IMR-90 (cell line): ENCODE data around the gene ITGA3. TPM values are rescaled to one million over a fixed set of nuclear protein-coding genes. Genes with fewer than 3 reads are reported as not detected.

Experiments used
- ATAC-seq: fragments of 200-7000 bp; cut with Tn5 transposase; 2 replicates; pipeline ENCODE4 v1.9.1; 2020; ENCODE audit warnings: low read depth, mild to moderate bottlenecking, moderate library complexity
- BruUV-seq: library from RNA; stranded (reverse); fragments of 400-500 nt; replicated peaks from 2 replicates; lab custom pipeline; 2021; lab: Mats Ljungman, UMichigan
- CTCF ChIA-PET: fragments of 300-600 bp; formaldehyde crosslinking; extraction: SDS; loops from one replicate; lab custom pipeline; 2021; ENCODE audit warnings: antibody characterized with exemption; lab: Yijun Ruan, JAX
- POLR2A ChIA-PET: fragments of 300-600 bp; sonication (Branson Sonifier 250); formaldehyde crosslinking; loops from one replicate; lab custom pipeline; 2022; ENCODE audit warnings: antibody characterized with exemption; ENCODE audit not compliant: unreplicated experiment; lab: Charles Lee
- DNase-seq: peaks from one replicate; pipeline ENCODE4 v3.0.0; 2013
- H2AFZ ChIP-seq: replicated peaks from 2 replicates; pipeline ENCODE3; 2013; ENCODE audit warnings: low read length, mild to moderate bottlenecking; ENCODE audit not compliant: poor library complexity
- H2AK5ac ChIP-seq: 2 replicates; pipeline ENCODE4 v1.6.1; 2013; ENCODE audit warnings: low read depth, low read length, inconsistent platforms
- H2AK9ac ChIP-seq: replicated peaks from 2 replicates; pipeline ENCODE3; 2013; ENCODE audit warnings: mild to moderate bottlenecking, low read depth, low read length, moderate library complexity; ENCODE audit not compliant: poor library complexity
- H2BK120ac ChIP-seq: 2 replicates; pipeline ENCODE4 v1.6.1; 2013; ENCODE audit warnings: low read depth, low read length, inconsistent platforms
- H2BK15ac ChIP-seq: 3 replicates; pipeline ENCODE4 v1.6.1; 2013; ENCODE audit warnings: low read depth, low read length, inconsistent platforms
- H2BK20ac ChIP-seq: 2 replicates; pipeline ENCODE4 v1.6.1; 2013; ENCODE audit warnings: low read depth, mild to moderate bottlenecking, inconsistent platforms, low read length, moderate library complexity
- H2BK5ac ChIP-seq: 2 replicates; pipeline ENCODE4 v1.6.1; 2013; ENCODE audit warnings: mild to moderate bottlenecking, low read depth, low read length, inconsistent platforms; ENCODE audit not compliant: poor library complexity, severe bottlenecking
- H3K14ac ChIP-seq: replicated peaks from 2 replicates; pipeline ENCODE4 v1.6.1; 2013; ENCODE audit warnings: low read depth, low read length, inconsistent platforms
- H3K18ac ChIP-seq: 2 replicates; pipeline ENCODE4 v1.6.1; 2013; ENCODE audit warnings: low read depth, low read length, control low read depth
- H3K23ac ChIP-seq: 2 replicates; pipeline ENCODE4 v1.6.1; 2013; ENCODE audit warnings: low read depth, low read length, inconsistent platforms
- H3K27ac ChIP-seq: 2 replicates; pipeline ENCODE4 v1.5.1; 2013; ENCODE audit warnings: mild to moderate bottlenecking, control low read depth, low read length; ENCODE audit not compliant: insufficient read depth
- H3K27me3 ChIP-seq: 2 replicates; pipeline ENCODE4 v1.6.1; 2013; ENCODE audit warnings: low read length; ENCODE audit not compliant: control insufficient read depth, insufficient read depth
- H3K36me3 ChIP-seq: 2 replicates; pipeline ENCODE4 v1.6.1; 2013; ENCODE audit warnings: low read length, mixed read lengths; ENCODE audit not compliant: control insufficient read depth, insufficient read depth
- H3K4ac ChIP-seq: 2 replicates; pipeline ENCODE4 v1.6.1; 2013; ENCODE audit warnings: low read depth, low read length, inconsistent platforms
- H3K4me1 ChIP-seq: 2 replicates; pipeline ENCODE4 v1.6.1; 2013; ENCODE audit warnings: low read length, mixed read lengths; ENCODE audit not compliant: control insufficient read depth, insufficient read depth
- H3K4me2 ChIP-seq: 2 replicates; pipeline ENCODE4 v1.6.1; 2013; ENCODE audit warnings: low read depth, mild to moderate bottlenecking, control low read depth, low read length, moderate library complexity
- H3K4me3 ChIP-seq: 2 replicates; pipeline ENCODE4 v1.5.1; 2013; ENCODE audit warnings: low read depth, mild to moderate bottlenecking, control low read depth, low read length, moderate library complexity; ENCODE audit not compliant: insufficient read depth
- H3K56ac ChIP-seq: 2 replicates; pipeline ENCODE4 v1.6.1; 2013; ENCODE audit warnings: low read length, inconsistent platforms; ENCODE audit not compliant: insufficient read depth; ENCODE audit errors: extremely low read depth
- H3K79me1 ChIP-seq, 2 experiments: 2 replicates each; pipeline ENCODE4 v1.6.1; 2013; ENCODE audit warnings: low read length in 2 of 2, inconsistent platforms in 1 of 2, low read depth in 1 of 2
- H3K9ac ChIP-seq: 2 replicates; pipeline ENCODE4 v1.6.1; 2013; ENCODE audit warnings: low read depth, low read length, control low read depth
- H3K9me1 ChIP-seq: 2 replicates; pipeline ENCODE4 v1.6.1; 2013; ENCODE audit warnings: low read length, inconsistent platforms; ENCODE audit not compliant: insufficient read depth
- H3K9me3 ChIP-seq: 2 replicates; pipeline ENCODE4 v1.6.1; 2013; ENCODE audit warnings: low read length; ENCODE audit not compliant: control insufficient read depth, insufficient read depth
- H4K20me1 ChIP-seq: 2 replicates; pipeline ENCODE4 v1.6.1; 2013; ENCODE audit warnings: low read length, inconsistent platforms; ENCODE audit not compliant: insufficient read depth
- H4K5ac ChIP-seq: 2 replicates; pipeline ENCODE4 v1.6.1; 2013; ENCODE audit warnings: mild to moderate bottlenecking, low read depth, low read length, control low read depth
- H4K8ac ChIP-seq, 2 experiments: 2 replicates each; pipeline ENCODE4 v1.6.1; 2013; ENCODE audit warnings: low read depth in 2 of 2, low read length in 2 of 2, control low read depth in 1 of 2, inconsistent platforms in 1 of 2
- H4K91ac ChIP-seq: 2 replicates; pipeline ENCODE4 v1.6.1; 2013; ENCODE audit warnings: low read depth, low read length, inconsistent platforms; ENCODE audit not compliant: insufficient read depth
- BHLHE40 ChIP-seq: fragments of 150-350 bp; IDR thresholded peaks from 2 replicates; pipeline ENCODE4 v1.6.1; 2016; ENCODE audit warnings: mild to moderate bottlenecking, low read depth, low read length
- CEBPB ChIP-seq: IDR thresholded peaks from 2 replicates; pipeline ENCODE4 v1.6.1; 2012; ENCODE audit warnings: low read depth, low read length, improper control_type of control experiment
- FOS ChIP-seq: fragments of 150-350 bp; IDR thresholded peaks from 2 replicates; pipeline ENCODE4 v1.6.1; 2016; ENCODE audit warnings: low read depth, low read length
- MAZ ChIP-seq: IDR thresholded peaks from 2 replicates; pipeline ENCODE4 v1.6.1; 2012; ENCODE audit warnings: low read depth, mild to moderate bottlenecking, low read length, improper control_type of control experiment, moderate library complexity, borderline replicate concordance
- MXI1 ChIP-seq: IDR thresholded peaks from 2 replicates; pipeline ENCODE4 v1.6.1; 2012; ENCODE audit warnings: low read depth, mild to moderate bottlenecking, low read length, moderate library complexity, borderline replicate concordance
- POLR2A ChIP-seq: IDR thresholded peaks from 2 replicates; pipeline ENCODE4 v1.6.1; 2012; ENCODE audit warnings: mild to moderate bottlenecking, low read depth, low read length
- SMC3 ChIP-seq: fragments of 150-350 bp; IDR thresholded peaks from 2 replicates; pipeline ENCODE4 v1.6.1; 2016; ENCODE audit warnings: low read depth, mild to moderate bottlenecking, antibody characterized with exemption, low read length, moderate library complexity
- WGBS, 2 experiments: methylation state at CpG; one replicate each; pipeline versions ENCODE4 v1.1.5 to v1.1.7; 2013; ENCODE audit warnings: missing lambda C conversion rate in 2 of 2; ENCODE audit not compliant: insufficient read length in 1 of 2; ENCODE audit errors: extremely low coverage in 2 of 2; 5-methylcytosine and 5-hydroxymethylcytosine counted together
- dilution Hi-C: fragments of 300-500 bp; cut with HindIII; formaldehyde crosslinking; loops from one replicate; pipeline ENCODE4 v1.14.3; 2018; ENCODE audit warnings: low sequenced_read_pairs; ENCODE audit not compliant: unreplicated experiment
- in situ Hi-C: fragments of 300-500 bp; cut with MboI; formaldehyde crosslinking; loops from 3 replicates; pipeline ENCODE4 v1.14.3; 2019; ENCODE audit warnings: low sequenced_read_pairs, inconsistent platforms, mixed read lengths
- intact Hi-C: fragments of 100-400 bp; cut with micrococcal nuclease; formaldehyde crosslinking; loops from 2 replicates; pipeline ENCODE4 v1.10.0; 2022
- polyA plus RNA-seq, 3 experiments: library from polyadenylated mRNA; depleted of rRNA; stranded (reverse); fragments of >200 nt; gene quantifications; 2 replicates each; pipeline ENCODE4 v1.2.3, GENCODE V29; 2012; ENCODE audit warnings: low replicate concordance in 1 of 3
- total RNA-seq: library from RNA; depleted of rRNA; stranded (reverse); fragments of >200 nt; gene quantifications from 2 replicates; pipeline ENCODE4 v1.2.3, GENCODE V29; 2012
- TF ChIP-seq, protein P1 (sequence below): fragments of 150-350 bp; IDR thresholded peaks from 2 replicates; pipeline ENCODE4 v1.6.1; 2016; ENCODE audit warnings: low read depth, mild to moderate bottlenecking, low read length, moderate library complexity, borderline replicate concordance

The ITGA3 gene
- total and polyA plus RNA-seq, 2 of the 4 experiments (the other 2 are of a cell fraction): 78.0 to 202 TPM

DNA sequence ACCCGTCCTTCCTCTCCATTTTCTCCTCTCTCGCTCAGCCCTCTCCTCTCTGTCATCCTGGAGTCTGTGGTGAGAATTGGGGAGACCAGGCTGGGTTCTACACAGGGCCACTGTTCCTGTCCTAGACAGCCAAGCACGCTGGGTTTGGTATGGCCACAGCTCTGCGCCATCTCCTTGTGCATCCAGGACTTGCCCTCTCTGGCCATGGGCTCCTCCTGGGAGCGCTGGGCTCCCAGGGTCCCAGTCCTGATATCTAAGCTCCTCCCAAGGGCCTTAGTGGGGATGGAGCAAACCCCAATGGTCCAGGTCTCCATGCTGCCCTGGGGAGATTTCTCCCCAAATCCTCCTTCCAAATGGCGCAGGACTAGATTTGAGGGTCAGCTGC is 27.2 kb upstream of the ITGA3 start:
- peak overlapping the region; percentile 67; the same call in 1 of the 2 replicates for H3K23ac ChIP-seq
- peak overlapping the region; percentile 97 for H2BK120ac ChIP-seq
- H3K56ac ChIP-seq: peak overlapping the region; percentile 35; the same call in 1 of the 2 replicates
- intact Hi-C loops: no loop called here
- no TSS peak for BruUV-seq
- H2BK20ac ChIP-seq: peak overlapping the region; percentile 95
- peak overlapping the region; percentile 67 for H2BK5ac ChIP-seq
- peak overlapping the region; percentile 77 for H3K18ac ChIP-seq
- H3K27me3 ChIP-seq: no peaks in the 10 kb centered on the region
- peak overlapping the region; percentile 98 for H3K4ac ChIP-seq
- H4K8ac ChIP-seq: peak overlapping the region; percentile 76 to 90; a peak in 3 of 4 replicates
- peak overlapping the region; percentile 100; the same call in 2 of the 3 replicates for H2BK15ac ChIP-seq
- ATAC-seq (no peak), DNase-seq (no peak)
- TF ChIP-seq SMC3 (no peak), MAZ (no peak), MXI1 (no peak), FOS (no peak), CEBPB (no peak), BHLHE40 (no peak), POLR2A (no peak)
- TF ChIP-seq, protein P1, sequence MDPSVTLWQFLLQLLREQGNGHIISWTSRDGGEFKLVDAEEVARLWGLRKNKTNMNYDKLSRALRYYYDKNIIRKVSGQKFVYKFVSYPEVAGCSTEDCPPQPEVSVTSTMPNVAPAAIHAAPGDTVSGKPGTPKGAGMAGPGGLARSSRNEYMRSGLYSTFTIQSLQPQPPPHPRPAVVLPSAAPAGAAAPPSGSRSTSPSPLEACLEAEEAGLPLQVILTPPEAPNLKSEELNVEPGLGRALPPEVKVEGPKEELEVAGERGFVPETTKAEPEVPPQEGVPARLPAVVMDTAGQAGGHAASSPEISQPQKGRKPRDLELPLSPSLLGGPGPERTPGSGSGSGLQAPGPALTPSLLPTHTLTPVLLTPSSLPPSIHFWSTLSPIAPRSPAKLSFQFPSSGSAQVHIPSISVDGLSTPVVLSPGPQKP: no peak
- H3K36me3 ChIP-seq: no peaks in the 10 kb centered on the region
- in situ Hi-C loops: loop anchor here (5.0 kb wide), 1 partner anchor 59 kb away; no protein-coding TSS in a partner anchor
- no peaks in the 10 kb centered on the region; the same call in 1 of the 2 replicates for H4K20me1 ChIP-seq
- no peak overlapping the region for H3K4me2 ChIP-seq
- peak overlapping the region; percentile 95 for H2AK9ac ChIP-seq
- peaks cover 16% of the 10 kb centered on the region for H3K9me1 ChIP-seq
- H3K4me3 ChIP-seq: no peak overlapping the region
- peak overlapping the region; percentile 97 for H2AK5ac ChIP-seq
- H4K5ac ChIP-seq: peak overlapping the region; percentile 82
- dilution Hi-C loops: no loop called here
- peaks cover 19% of the 10 kb centered on the region for H3K4me1 ChIP-seq
- H2AFZ ChIP-seq: peak overlapping the region; percentile 86
- peaks cover 0 to 5% of the 10 kb centered on the region in 2 experiments; a peak in 1 of 4 replicates for H3K79me1 ChIP-seq
- peak overlapping the region; percentile 97 for H4K91ac ChIP-seq
- H3K27ac ChIP-seq: peak overlapping the region; percentile 67; the same call in 1 of the 2 replicates
- no peak overlapping the region; the same call in 1 of the 2 replicates for H3K9ac ChIP-seq
- ChIA-PET CTCF (interaction anchor here (1.2 to 1.8 kb wide), 2 partner anchors 28 to 65 kb away, joined by 3 to 4 read pairs; no protein-coding TSS in a partner anchor), POLR2A (no interaction called here)
- H3K9me3 ChIP-seq: no peaks in the 10 kb centered on the region
- WGBS, 2 experiments: 100% methylated on average over 1 of the region's 6 CpGs; no CpG with 5 or more reads in 1 of the 2 experiments
- peak overlapping the region; percentile 86 for H3K14ac ChIP-seq
